CD4-positive, alpha-beta T cell treated with Interleukin-12 subunit alpha and Interleukin-12 subunit beta, for 1 hour (primary cell): ENCODE data around the gene SOX9.

Source experiments
- DNase-seq: peaks from one replicate; pipeline ENCODE4 v3.0.0-alpha.2; 2020

The SOX9 gene

DNA sequence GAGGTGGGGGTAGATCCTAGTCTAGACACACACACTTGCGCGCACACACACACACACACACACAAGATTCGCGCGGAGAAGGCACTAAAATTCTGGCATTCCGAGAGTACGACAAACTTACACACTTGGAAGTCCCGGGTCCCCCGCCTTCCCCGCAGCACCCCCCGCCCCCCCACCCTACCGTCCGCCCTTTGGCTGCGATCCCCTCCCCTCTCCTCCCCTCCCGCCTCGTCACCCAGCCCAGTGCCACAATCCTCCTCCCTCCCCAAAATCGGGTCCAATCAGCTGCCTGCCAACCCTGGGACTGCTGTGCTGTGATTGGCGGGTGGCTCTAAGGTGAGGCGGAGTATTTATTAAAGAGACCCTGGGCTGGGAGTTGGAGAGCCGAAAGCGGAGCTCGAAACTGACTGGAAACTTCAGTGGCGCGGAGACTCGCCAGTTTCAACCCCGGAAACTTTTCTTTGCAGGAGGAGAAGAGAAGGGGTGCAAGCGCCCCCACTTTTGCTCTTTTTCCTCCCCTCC lies at the start of gene SOX9:
Gene SOX9, plus strand, starts transcription at position 379 of the 522 bp plus-strand sequence. CDS start 372 bp downstream, outside the sequence.
- no peak for DNase-seq

DNA sequence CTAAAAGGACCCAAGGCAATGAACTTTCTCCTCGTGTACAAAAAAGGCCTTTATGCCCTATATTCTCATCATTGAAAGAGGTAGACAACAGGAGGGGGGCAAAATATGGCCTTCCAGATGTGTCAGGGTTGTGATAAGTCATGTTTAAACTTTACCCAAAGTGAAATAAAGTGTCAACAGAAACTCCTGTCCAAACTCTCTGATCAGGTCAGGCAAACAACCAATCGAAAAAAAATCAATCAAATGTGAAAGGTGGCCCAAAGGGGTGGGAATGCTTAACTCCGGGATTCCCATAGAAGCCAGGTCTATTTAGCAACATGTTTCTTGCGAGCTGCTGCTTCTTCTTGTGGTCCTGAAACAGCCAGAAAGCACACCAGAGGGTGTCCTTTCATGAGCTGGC lies 49.5 kb upstream of the SOX9 start:
- DNase-seq: no peak

DNA sequence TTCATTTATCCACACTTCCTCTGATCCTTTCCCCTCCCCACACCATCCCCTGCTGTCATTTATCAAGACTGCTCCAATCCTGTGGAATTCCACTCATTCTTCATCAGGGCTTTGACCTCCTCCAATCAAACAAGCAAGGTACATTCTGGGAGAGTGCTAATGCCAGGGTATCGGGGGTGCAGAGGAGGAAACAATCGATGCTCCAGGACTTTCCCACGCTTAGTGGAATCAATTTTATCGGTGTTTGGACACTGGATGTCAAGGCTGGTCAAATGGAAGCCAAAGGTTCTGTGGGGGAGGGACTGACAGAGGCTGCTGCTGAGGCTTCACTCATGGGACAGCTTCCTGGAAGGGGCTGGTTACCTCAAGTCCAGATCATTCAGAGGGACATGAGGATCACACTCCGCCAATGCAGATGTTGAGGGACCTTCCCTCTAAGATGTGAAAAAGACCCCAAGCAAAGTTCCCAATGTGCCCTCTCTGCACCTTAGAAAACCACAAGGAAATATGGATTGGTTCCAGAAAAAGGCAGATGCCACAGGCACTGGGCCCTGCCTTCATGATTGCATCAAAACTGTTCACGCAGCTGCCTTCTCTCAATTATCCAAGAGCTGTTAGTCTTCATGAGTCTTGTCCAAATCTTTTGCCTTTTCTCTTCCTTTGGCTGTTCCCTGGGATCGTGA lies 44.7 kb upstream of the SOX9 start:
- no peak for DNase-seq

DNA sequence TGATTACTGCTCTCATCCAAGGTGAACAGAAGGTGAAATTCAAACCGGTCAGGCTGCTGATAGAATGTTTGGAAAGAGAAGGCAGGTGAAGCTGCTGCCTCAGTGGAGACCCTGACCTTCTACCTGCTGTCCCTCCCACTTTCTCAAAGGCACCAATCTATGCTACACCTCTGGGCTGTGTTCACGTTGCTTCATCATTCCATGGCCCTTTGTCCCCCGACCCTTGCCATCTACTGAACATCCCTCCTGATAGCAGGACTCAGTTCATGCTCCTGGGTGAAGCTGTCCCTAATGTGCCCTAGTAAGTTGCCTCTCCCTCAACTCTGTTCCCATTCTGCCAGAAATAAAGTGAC lies 44.2 kb upstream of the SOX9 start:
- no peak for DNase-seq

GRCh38 chr17:72077326-72077960 lies 43.4 kb upstream of the SOX9 start:
- no peak for DNase-seq

DNA sequence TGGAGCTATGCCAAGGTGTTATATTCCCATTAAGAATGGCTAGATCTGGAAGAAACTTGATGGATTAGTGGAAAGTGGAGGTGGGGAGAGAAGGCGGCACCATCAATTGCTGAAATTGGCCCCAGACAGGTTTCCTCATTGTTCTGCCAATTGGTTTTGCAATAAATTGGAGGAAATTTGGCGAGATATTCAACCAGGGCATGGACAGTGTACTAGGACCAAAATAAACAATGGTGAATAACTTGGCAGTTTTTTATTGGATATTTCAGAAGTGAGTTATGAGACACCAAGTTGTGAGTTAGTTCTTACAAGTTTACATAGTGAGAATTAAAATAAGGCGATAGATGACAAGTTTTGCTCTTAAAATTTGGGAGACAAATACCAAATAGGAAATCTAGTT lies 41.1 kb upstream of the SOX9 start:
- no peak for DNase-seq

GRCh38 chr17:72087876-72088275 lies 32.9 kb upstream of the SOX9 start:
- no peak for DNase-seq

GRCh38 chr17:72089453-72089987 lies 31.3 kb upstream of the SOX9 start:
- DNase-seq: no peak

GRCh38 chr17:72090108-72090507 lies 30.7 kb upstream of the SOX9 start:
- no peak for DNase-seq

DNA sequence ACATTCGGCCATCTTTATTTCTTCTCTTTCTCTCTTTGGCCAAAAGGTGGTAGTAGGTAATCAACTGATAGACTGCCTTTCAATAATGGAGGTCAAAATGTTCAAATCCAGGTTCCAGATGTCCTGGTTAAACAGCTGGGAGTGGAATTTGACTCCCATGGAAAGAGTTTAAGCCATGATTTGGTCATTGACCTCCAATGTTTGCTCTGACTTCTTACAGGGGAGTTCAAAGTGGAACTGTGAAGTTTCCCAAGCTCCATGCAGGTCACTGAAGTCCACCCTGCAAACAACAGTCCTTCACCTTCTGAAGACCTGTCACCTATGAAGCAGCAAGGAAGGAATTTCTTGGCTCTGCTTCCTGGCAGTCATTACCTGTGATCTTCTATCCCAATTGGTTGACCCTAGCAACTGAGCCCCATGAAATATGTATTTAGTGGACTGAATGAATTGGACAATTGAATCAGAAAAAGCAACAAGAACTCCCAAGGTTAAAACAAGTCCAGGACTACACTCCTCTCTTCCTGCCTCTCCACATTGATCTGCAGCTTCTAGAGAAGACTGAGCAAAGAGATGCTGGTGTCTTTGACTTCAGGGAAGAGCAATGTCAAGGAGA lies 28.0 kb upstream of the SOX9 start:
- no peak for DNase-seq

GRCh38 chr17:72093707-72094106 lies 27.1 kb upstream of the SOX9 start:
- DNase-seq: no peak

DNA sequence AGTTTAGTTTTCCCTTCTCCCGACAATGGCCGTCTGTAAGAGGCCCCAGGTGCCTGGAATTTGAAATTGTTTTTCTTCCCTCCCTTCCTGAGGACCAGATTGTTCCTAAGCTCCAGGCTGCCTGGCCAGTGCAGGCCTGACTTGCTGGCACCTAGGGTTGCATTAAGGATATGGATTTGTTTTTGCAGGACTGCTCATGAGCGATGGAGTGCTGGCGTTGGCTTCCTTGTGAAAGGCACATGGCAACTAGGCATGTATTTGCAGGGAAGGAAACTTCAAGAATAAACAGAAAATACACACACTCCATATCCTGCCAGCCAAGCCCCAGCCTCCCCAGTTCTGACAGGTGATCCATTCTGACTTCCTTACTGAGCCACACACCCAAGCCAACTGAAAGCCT lies 25.5 kb upstream of the SOX9 start:
- DNase-seq: no peak

- no peak for DNase-seq
Observed at GRCh38 chr17:72097144-72097543, 23.7 kb upstream of the SOX9 start.

DNA sequence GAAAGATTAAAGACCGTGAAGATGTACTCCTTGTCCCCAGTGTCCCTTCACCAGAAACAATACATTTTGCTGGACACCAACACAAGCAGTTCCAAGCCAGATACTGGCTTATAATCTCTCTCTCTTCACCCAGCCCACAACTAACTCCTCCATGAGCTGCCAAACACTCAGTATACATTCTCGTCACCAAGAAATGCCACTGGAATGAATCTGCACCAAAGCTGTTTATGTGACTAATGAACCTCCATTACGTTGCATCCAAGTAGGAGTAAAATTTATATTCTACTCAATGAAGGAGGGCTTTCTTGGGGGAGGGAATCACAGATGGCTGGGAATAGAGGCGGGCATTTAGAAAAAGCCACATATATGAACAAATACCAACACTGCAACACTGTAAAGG lies 20.9 kb upstream of the SOX9 start:
- DNase-seq: no peak

- DNase-seq: no peak
Observed at GRCh38 chr17:72100470-72100869, 20.4 kb upstream of the SOX9 start.

DNA sequence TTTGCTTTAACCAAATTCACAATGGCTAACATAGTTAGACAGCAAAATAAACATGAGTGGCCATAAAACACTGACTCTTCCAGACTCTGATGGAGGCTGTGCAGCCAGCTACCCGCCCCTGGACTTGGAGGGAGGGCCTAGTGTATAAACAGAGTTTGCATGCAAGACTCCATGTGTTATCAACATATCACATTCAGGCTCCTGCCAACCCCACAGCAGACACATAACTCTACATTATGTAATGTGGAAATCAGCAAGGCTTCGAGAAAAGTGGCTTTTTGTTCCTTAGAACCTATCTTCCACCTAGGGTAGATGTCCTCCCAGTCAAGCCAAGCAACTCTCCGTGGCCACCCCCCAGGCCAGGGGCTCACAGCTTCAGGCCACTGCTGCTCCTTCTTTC lies 19.3 kb upstream of the SOX9 start:
- DNase-seq: no peak

DNA sequence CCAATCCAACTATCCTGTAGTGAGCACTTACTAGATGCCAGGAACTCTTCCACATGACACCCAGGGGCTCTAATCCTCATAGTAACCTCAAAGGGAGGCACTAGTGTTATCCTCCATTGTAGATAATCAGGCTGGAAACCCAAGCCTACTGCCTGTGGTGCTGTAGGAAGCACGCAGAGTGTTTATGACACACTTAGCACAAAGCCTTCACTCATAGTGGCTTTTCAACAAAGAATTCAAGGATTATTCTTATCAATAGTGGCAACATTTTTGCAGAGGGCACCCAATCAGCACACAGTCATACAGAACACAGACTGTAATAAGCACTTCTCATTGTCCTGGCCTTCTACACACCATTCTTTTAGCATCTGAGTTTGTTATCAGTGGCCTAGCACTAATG lies 18.5 kb upstream of the SOX9 start:
- DNase-seq: no peak

GRCh38 chr17:72104164-72104862 lies 16.5 kb upstream of the SOX9 start:
- no peak for DNase-seq

DNA sequence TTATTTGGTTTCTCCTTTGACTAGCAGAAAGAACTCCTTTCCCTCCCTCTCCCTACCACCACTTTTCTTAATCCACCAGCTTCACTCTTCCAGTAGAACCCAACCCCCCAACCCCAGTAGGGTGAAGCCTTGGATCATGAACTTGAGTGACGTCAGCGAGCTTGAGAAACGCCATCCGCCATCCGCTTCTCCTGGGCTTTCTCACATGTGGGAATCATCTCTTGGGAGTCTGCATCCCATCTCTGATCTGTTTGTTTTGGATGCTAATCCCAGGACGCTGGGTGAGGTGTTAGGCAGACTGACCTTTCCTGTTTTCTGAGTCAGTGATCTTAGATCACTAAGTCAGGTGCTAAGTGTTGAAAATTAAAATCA lies 16.0 kb upstream of the SOX9 start:
- DNase-seq: no peak

- no peak for DNase-seq
Observed at GRCh38 chr17:72107100-72107499, 13.7 kb upstream of the SOX9 start.

GRCh38 chr17:72110231-72110941 lies 10.4 kb upstream of the SOX9 start:
- no peak for DNase-seq

- DNase-seq: no peak
Observed at GRCh38 chr17:72110942-72111318, 9.9 kb upstream of the SOX9 start.
